ENCODE measurements around the gene NDC1.
"Not testable (repeated sequence)": the region's sequence is repeated elsewhere in the genome, so short reads cannot be mapped to it uniquely, and the experiment has no call there.

NDC1 gene

GRCh38 chr1:53825306-53825705 is 12.8 kb downstream of the NDC1 start:
- no peak for DNase-seq (ENCODE audit: low read depth)

GRCh38 chr1:53822931-53823330 is 15.2 kb downstream of the NDC1 start:
- DNase-seq (ENCODE audit: low read depth): no peak

GRCh38 chr1:53821380-53821779 is 16.7 kb downstream of the NDC1 start:
- DNase-seq (ENCODE audit: low read depth): no peak

- no peak for DNase-seq (ENCODE audit: low read depth)
These were observed 18.7 kb downstream of the NDC1 start for GRCh38 chr1:53819387-53819786.

- not testable (repeated sequence) for DNase-seq (ENCODE audit: low read depth)
These were observed 21.5 kb downstream of the NDC1 start for GRCh38 chr1:53816584-53816983.

GRCh38 chr1:53815484-53815883 is 22.6 kb downstream of the NDC1 start:
- not testable (repeated sequence) for DNase-seq (ENCODE audit: low read depth)

- no peak for DNase-seq (ENCODE audit: low read depth)
These were observed 26.7 kb downstream of the NDC1 start for GRCh38 chr1:53811414-53811851.

- DNase-seq (ENCODE audit: low read depth): no peak
These were observed 27.6 kb downstream of the NDC1 start for GRCh38 chr1:53810497-53810896.

GRCh38 chr1:53810007-53810406 is 28.1 kb downstream of the NDC1 start:
- DNase-seq (ENCODE audit: low read depth): no peak

GRCh38 chr1:53807916-53808315 is 30.2 kb downstream of the NDC1 start:
- DNase-seq (ENCODE audit: low read depth): peak; percentile 62

GRCh38 chr1:53804791-53805505 is 33.1 kb downstream of the NDC1 start:
- no peak for DNase-seq (ENCODE audit: low read depth)

- DNase-seq (ENCODE audit: low read depth): no peak
These were observed 33.9 kb downstream of the NDC1 start for GRCh38 chr1:53804181-53804580.

GRCh38 chr1:53800621-53801020 is 37.5 kb downstream of the NDC1 start:
- no peak for DNase-seq (ENCODE audit: low read depth)

- DNase-seq (ENCODE audit: low read depth): no peak
These were observed 39.0 kb downstream of the NDC1 start for GRCh38 chr1:53799141-53799540.

GRCh38 chr1:53792806-53793205 is 45.3 kb downstream of the NDC1 start:
- DNase-seq (ENCODE audit: low read depth): no peak

- DNase-seq (ENCODE audit: low read depth): no peak
These were observed 50.4 kb downstream of the NDC1 start for GRCh38 chr1:53787655-53788054.

GRCh38 chr1:53783056-53783455 is 55.0 kb downstream of the NDC1 start:
- no peak for DNase-seq (ENCODE audit: low read depth)

- DNase-seq (ENCODE audit: low read depth): no peak
These were observed 56.4 kb downstream of the NDC1 start for GRCh38 chr1:53781654-53782053.

GRCh38 chr1:53777272-53777671 is 60.8 kb downstream of the NDC1 start:
- DNase-seq (ENCODE audit: low read depth): no peak

GRCh38 chr1:53771648-53772047 is 66.4 kb downstream of the NDC1 start:
- peak; percentile 67 for DNase-seq (ENCODE audit: low read depth)

GRCh38 chr1:53769780-53770179 is 68.3 kb downstream of the NDC1 start:
- no peak for DNase-seq (ENCODE audit: low read depth)

- no peak for DNase-seq (ENCODE audit: low read depth)
These were observed 68.9 kb downstream of the NDC1 start for GRCh38 chr1:53769184-53769583.

GRCh38 chr1:53766831-53767405 is 71.2 kb downstream of the NDC1 start:
- DNase-seq (ENCODE audit: low read depth): no peak

GRCh38 chr1:53766194-53766742 is 71.8 kb downstream of the NDC1 start:
- DNase-seq (ENCODE audit: low read depth): no peak

All from non-pigmented ciliary epithelial cell (primary cell).